ENCODE measurements around the gene KNDC1. TPM values are rescaled to one million over a fixed set of nuclear protein-coding genes. Genes with fewer than 3 reads are reported as not detected.

Gene KNDC1
- total RNA-seq, 2 donors from 2014 or later = 0.06 to 0.20 TPM

DNA sequence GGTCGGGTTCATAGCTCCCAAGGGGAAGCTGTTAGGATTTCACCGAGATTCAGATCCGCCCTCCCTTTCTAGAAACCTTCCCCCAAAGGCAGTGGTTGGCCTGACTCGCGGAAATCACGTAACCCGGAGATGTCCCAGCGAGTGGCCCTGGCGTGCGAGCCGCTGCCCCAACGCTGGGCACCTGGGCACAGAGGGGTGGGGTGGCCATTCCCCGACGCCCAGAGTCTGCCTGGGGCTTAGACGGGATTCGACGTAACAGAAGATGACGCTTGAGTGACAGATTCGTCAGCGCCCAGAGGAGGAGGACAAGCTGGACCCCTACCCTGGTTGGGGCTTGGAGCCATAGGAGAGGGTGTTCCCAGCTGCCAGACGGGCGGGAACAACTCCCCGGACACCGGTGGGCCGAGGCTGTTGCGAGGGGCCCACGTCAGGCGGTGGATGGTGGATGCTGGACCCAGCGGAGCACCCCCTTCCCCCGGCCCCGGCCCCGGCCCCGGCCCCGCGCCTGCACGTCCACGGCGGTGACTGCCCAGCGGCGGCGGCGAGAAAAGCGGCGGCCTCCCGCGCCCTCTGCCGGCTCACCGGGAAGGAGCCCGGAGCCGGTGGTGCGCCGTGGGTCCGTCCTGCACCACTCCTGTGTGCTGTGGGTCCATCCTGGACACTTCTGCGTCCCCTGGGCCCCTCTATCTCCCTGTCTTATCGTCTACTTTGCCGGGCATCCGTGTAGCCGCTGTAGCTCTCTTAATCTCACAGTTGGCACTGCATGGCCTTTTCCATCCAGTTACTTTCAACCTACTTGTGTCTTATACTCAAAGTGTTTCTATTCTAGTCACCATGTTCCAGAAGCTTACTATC is 35.4 kb upstream of the KNDC1 start:
- intact Hi-C loops (cut with DNase I, micrococcal nuclease) = loop anchor here in 1 of 2 donors (10.0 kb wide), 1 partner anchor 290 kb away; no protein-coding TSS in a partner anchor
- DNase-seq (peak in 1 of 2 donors; percentile 28), ATAC-seq (peak; percentile 85)

DNA sequence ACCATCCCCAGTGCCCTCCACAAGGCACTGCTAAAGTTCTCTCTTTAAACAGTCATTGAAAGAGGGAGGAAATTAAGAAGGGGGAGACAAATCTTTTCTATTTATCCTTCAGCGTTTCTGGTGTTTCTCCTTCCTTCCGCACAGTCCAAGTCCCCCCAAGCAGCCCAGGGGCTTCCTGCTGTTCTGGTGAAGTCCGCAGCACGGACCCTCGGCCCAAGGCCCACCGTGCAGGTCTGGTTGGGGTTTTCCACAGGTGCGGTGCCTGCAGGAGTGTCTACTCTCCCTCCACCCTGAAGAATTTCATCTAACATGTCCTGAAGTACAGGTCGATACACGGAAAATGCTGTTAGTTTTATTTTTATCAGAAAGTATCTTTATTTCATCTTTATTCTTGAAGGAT is 34.1 kb upstream of the KNDC1 start:
- DNase-seq (no peak), ATAC-seq (no peak)
- intact Hi-C loops (cut with DNase I, micrococcal nuclease) = loop anchor here in 1 of 2 donors (10.0 kb wide), 1 partner anchor 291 kb away; no protein-coding TSS in a partner anchor

DNA sequence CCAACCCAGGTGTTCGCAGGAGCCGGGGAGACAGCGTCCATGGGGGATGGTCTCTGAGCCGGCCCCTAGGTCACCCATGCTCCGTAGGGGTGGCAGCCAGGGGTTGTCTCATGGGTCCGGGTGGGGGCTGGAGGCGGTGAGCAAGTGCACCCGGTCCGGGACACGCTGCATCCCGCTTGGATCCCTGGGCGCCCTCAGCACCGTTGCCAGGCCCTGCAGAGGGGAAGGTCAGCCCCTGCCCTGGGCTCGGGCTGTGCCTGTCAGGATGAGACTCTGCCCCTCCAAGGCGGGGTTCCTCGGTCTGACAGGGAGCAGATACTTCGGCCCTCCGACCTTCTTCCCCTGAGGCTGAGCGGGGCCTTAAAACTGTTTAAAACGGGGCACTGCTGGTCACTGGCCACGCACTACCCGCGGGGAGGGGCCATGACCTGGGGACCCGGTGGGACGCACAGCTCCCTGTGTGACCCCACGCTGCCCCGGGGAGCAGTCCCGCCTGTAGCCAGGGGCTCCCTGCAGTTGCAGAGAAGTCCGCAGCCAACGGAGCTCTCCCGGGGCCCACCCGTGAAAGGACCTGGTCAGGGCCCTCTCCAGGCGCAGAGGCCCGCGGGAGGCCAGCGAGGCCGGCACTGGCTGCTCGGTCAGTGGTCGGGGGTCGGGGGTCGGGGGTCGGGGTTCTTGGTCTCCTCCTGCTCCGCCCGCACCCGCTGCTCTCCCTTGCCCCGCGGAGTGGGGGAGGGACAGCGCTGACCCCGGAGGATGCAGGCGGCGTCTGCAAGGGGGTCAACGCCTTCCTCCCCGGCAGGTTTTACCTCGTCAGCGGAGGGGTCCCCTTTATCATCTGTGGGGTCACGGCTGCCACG is 33.4 kb upstream of the KNDC1 start:
- intact Hi-C loops (cut with DNase I, micrococcal nuclease) = loop anchor here in 1 of 2 donors (10.0 kb wide), 1 partner anchor 292 kb away; no protein-coding TSS in a partner anchor
- ATAC-seq = no peak
- peak in 1 of 2 donors; percentile 22 for DNase-seq

DNA sequence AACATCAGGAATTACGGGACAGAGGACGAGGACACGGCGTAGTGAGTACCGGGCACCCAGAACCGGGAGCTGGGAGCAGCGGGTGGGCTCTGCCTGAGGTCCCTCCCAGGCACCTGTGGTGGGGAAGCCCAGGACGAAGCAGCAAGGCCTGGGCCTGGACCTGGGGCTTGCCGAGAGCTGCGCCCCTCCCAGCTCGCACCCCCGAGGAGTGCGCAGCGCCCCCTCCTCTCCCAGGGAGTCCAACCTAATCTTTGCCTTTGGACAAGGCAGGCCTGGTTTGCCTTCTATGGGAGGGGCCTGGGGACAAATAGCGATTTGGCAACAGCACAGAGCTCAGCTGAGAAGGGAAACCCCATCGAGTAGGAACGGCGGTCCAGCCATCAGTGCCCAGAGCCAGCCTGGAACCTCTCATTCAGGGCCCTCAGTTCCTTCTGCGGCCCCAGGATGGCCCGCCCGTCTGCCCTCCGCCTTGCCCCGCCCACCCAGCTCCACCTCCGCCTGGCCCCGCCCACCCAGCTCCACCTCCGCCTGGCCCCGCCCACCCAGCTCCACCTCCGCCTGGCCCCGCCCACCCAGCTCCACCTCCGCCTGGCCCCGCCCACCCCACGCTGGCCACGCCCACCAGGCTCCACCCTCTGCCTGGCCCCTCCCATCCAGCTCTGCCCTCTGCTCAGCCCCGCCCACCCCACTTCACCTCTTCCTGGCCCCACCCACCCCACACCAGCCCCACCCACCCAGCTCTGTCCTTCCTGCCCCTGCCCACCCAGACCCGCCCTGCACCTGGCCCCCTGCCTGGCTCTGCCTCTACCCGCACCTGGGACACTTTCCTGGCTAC is 32.5 kb upstream of the KNDC1 start:
- ATAC-seq (no peak), DNase-seq (peak in 1 of 2 donors; percentile 17)
- intact Hi-C loops (cut with DNase I, micrococcal nuclease) = loop anchor here in 1 of 2 donors (10.0 kb wide), 1 partner anchor 293 kb away; no protein-coding TSS in a partner anchor

DNA sequence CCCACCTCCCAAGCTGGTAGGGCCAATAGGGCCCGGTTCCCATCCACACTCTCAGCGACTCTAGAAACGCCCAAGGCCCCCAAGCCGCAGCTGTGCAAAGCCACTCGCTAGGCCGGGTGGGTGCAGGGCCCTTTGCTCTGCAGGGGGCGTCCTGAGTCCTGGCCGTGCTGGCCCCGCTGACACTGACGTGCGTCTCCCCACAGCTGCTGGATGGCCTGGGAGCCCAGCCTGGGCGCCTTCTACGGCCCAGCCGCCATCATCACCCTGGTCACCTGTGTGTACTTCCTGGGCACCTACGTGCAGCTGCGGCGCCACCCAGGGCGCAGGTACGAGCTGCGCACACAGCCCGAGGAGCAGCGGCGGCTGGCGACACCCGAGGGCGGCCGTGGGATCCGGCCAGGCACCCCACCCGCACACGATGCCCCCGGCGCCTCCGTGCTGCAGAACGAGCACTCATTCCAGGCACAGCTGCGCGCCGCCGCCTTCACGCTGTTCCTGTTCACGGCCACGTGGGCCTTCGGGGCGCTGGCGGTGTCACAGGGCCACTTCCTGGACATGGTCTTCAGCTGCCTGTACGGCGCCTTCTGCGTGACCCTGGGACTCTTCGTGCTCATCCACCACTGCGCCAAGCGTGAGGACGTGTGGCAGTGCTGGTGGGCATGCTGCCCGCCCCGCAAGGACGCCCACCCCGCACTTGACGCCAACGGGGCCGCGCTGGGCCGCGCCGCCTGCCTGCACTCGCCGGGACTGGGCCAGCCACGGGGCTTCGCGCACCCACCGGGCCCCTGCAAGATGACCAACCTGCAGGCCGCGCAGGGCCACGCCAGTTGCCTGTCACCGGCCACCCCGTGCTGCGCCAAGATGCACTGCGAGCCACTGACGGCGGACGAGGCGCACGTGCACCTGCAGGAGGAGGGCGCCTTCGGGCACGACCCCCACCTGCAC is 31.6 kb upstream of the KNDC1 start:
- intact Hi-C loops (cut with DNase I, micrococcal nuclease) = loop anchor here in 1 of 2 donors (10.0 kb wide), 1 partner anchor 294 kb away; no protein-coding TSS in a partner anchor
- DNase-seq = peak in 1 of 2 donors; percentile 21

DNA sequence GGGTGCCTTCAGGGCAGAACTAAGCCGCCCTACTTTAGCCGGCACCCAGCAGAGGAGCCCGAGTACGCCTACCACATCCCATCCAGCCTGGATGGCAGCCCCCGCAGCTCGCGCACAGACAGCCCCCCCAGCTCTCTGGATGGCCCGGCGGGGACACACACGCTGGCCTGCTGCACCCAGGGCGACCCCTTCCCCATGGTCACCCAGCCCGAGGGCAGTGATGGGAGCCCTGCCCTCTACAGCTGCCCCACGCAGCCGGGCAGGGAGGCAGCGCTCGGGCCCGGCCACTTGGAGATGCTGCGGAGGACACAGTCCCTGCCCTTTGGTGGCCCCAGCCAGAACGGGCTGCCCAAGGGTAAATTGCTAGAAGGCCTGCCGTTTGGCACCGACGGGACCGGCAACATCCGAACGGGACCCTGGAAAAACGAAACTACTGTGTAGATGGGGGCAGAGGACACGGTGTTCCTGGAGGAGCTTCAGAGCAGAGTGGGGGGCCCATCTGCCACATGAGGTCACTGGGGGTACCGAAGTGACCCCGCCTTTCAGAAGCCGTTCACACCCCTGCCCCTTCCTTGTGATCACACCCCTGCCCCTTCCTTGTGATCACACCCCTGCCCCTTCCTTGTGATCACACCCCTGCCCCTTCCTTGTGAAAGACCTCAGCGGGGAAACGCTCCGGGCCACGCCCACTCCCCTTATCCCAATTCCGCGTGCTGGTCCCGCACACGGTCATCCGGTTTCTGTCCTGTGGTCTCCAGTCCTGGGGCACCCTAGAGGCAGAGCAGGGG is 30.8 kb upstream of the KNDC1 start:
- intact Hi-C loops (cut with DNase I, micrococcal nuclease) = loop anchor here in 1 of 2 donors (10.0 kb wide), 1 partner anchor 294 kb away; no protein-coding TSS in a partner anchor
- no peak for DNase-seq
- no peak for ATAC-seq

More for the DNA sequence above, 31.6 kb upstream of the KNDC1 start:
- no peak for ATAC-seq

DNA sequence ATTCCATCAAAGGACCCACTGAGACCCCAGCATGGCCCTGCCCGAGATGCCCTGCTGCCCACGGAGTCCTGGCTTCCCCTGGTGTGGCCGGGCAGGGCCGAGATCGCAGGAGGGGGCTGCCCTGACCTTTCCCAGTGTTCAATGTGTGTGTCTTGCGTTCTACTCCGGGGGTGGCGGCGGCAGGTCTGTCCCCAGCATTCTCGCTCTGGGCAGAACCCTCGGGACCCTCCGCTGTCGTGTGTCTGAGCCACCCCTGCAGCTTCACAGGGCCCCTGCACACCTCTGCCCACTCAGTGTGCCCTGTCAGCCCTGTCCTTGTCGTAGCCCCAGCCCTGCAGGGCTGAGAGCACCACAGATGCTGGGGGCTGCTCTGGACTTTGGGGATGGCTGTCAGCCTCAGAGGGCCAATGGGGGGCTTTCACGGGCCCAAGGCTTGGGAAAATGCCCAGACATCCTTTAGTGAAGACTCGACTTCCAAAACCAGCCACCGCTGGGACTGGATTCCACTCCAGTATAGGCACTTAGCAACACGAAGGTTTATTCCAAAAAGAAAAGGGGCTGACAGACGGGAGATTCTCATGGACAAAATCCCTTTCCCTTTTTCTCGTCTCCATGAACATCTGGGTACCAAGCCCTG is 30.0 kb upstream of the KNDC1 start:
- DNase-seq (no peak), ATAC-seq (no peak)
- intact Hi-C loops (cut with DNase I, micrococcal nuclease) = loop anchor here in 1 of 2 donors (10.0 kb wide), 1 partner anchor 295 kb away; no protein-coding TSS in a partner anchor

DNA sequence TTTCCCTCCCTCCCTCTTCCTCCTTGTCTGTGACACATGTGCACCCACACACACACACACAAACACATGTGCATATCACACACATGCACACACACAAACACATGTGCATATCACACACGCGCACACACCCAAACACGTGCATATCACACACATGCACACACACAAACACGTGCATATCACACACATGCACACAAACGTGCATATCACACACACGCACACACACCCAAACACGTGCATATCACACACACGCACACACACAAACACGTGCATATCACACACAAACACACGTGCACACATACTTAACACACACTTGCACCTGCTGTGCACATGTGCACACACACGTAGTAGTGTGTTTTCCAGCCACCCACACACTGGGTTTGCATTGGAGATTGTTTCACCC is 29.4 kb upstream of the KNDC1 start:
- DNase-seq (no peak), ATAC-seq (no peak)
- intact Hi-C loops (cut with DNase I, micrococcal nuclease) = no loop called here

DNA sequence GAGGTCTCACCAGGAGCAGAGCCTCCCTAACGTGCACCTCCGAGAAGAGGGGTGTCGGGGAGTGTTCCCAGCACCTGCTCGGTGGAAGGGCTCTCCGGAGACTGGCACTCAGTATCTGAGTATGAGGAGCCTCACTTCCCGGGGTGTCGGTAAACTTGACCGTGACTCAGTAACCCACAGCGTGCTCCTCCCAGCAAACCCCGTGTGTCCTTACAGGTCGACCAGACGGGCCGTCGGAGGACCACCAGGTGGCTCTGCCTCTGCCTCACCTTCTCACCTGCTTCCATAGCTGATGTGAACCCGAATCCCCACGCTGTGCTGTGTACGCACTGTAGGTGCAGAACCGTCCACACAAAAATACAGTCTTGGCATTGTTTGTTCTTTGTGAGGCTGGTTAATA is 29.0 kb upstream of the KNDC1 start:
- no peak for DNase-seq
- intact Hi-C loops (cut with DNase I, micrococcal nuclease) = no loop called here
- no peak for ATAC-seq

DNA sequence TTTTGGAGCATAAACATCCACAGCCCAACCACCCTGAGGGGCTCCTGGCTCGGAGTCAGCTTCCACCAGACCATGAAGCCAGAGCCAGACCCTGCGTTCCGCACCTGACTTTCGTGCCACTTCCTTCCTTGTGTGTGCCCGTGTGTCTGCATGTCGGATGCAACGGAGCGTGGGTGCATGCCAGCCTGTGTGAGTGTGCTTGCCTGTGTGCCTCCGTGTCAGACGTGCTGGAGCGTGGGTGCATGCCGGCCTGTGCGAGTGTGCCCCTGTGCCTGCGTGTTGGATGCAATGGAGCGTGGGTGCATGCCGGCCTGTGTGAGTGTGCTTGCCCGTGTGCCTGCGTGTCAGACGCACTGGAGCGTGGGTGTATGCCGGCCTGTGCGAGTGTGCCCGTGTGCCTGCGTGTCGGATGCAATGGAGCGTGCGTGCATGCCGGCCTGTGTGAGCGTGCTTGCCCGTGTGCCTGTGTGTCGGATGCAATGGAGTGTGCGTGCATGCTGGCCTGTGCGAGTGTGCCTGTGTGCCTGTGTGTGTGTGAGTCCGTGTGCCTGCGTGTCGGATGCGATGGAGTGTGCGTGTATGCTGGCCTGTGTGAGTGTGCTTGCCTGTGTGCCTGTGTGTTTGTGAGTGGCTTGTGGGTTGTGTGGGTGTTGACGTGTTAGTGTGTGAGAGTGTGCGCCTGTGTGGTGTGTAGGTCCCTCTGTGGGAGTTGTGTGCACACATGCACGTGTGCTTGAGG is 28.1 kb upstream of the KNDC1 start:
- ATAC-seq (no peak), DNase-seq (no peak)
- intact Hi-C loops (cut with DNase I, micrococcal nuclease) = no loop called here

DNA sequence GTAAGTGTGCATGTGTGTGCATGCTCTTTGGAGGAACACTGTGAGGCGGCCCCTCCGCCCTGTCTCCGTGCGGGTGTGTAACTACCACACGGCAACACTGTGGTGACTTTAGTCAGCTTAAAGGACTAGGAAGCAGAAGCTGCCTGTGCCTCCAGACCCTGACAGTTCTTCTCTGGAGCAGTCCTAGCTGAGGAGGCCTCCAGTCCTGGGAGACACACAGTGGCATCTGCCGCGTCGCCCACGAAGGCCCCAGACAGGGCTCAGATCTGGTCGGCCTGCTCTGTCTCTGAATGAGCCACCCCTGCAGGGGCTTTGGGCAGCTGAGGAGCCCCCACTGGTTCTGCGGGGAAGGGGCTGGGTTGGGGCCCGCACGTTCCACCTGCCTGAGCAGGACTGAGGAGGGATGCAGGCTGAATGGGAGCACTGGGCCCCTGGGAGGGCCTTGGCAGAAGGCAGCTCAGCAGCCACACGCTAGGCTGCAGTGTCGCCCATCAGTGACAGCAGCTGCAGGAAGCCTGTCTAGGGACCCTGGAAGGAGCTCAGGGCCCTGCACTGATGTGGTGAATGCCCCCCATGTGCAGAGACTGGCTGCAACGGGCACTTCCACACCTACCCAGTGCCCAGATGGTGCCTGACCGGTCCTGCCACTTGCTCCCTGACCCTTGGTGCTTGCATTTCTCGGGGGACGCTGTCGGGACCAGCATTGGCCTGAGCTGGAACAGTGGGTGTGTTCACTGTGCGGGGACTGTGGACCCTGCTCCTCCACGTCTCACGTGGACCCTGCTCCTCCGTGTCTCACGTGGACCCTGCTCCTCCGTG is 27.3 kb upstream of the KNDC1 start:
- ATAC-seq (no peak), DNase-seq (no peak)
- intact Hi-C loops (cut with DNase I, micrococcal nuclease) = no loop called here

DNA sequence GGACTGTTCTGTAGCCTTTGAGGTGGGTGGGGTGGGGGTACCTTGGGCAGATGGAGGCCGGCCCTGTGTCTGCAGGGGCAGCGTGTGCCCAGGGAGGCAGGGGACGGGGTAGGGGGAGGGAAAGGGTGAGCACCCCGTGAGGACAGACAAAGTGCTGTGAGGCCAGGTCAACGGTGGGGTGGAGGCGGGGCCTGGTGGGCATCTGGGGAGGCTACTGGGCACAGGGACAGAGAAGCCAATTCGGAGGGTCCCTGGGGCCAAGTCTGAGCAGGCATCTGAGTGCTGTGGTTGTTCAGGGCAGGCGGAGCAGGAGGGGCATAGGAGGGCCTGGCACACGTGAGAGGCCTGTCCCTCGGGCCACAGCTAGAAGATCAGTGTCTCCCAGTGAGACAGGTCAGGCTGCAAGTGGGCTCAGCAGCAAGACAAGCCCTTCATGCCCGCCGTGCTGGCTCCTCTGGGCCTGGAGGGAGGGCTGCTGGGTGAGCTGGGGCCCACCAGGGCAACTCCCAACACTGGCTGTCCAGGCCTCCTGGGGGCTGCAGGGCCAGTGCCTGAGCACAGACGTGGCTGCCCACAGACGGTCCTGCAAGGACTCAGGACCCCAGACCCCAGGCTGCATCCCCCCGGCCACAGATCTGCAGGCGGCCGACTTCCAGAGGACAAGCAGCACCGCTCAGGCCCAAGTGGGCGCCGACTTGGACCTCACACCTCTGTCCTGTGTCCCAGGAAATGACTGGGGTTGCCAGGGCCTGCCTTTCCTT is 26.4 kb upstream of the KNDC1 start:
- intact Hi-C loops (cut with DNase I, micrococcal nuclease) = no loop called here
- DNase-seq = peak in 1 of 2 donors; percentile 16
- ATAC-seq = no peak

DNA sequence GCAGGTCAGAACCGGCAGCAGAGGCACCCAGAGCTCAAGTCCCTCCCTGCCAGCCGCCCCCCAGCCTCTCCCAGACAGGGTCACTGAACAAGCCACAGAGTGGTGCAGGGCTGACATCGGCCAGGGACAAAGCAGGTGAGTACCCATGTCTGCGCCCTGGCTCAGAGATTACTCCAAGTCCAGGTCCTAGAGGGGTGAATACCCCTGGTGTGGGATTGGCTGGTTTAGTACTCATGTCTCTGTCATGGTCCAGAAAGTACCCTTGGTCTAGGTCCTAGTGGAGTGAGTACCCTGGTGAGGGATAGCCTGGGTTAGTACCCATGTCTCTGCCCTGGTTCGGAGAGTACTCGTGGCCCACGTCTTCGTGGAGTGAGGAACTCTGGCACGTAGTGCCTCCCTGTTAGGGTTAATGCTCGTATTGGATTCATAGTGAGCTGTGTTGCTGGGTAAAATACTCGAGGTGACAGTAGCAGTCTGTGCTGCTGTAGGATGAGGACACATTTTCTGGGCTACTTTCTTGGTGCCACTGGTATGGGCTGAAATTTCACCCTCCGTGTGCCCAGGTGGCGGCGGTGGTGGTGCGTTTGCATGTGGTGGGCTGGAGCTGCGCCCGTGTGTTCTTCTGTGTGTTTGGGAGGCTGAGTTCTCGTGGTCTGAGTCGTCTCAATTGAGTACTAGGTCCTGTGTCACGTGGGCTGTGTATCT is 25.5 kb upstream of the KNDC1 start:
- DNase-seq (peak in 1 of 2 donors; percentile 6), ATAC-seq (no peak)
- intact Hi-C loops (cut with DNase I, micrococcal nuclease) = no loop called here

All from left colon (tissue), 2 donors.